Activated T-cell treated with anti-CD3 and anti-CD28 coated beads, Interleukin-2, amount 50 U/mL, for 72 hours (primary cell): ENCODE data around the gene SPATA6. TPM values are rescaled to one million over a fixed set of nuclear protein-coding genes. Genes with fewer than 3 reads are reported as not detected.
"Not testable (repeated sequence)": the region's sequence is repeated elsewhere in the genome, so short reads cannot be mapped to it uniquely, and the experiment has no call there.

Experiments used
- ATAC-seq, 2 donors: fragments of 150-1000 bp; cut with Tn5 transposase; replicated peaks in 1 of 2; 2 replicates each; pipeline ENCODE4 v1.10.0; 2021; ENCODE audit warnings: moderate library complexity in 2 of 2, mild to moderate bottlenecking in 1 of 2
- DNase-seq, 2 donors: peaks; one replicate each; pipeline ENCODE4 v3.0.0; 2021 to 2022; ENCODE audit warnings: mixed read lengths in 1 of 2
- H3K27ac Mint-ChIP-seq: one replicate; pipeline ENCODE4 v1.8.0; 2022; ENCODE audit warnings: mild to moderate bottlenecking, moderate library complexity, mixed read lengths
- H3K27me3 Mint-ChIP-seq: one replicate; pipeline ENCODE4 v1.8.0; 2022; ENCODE audit warnings: low read depth, mixed read lengths
- H3K36me3 Mint-ChIP-seq, 2 donors: one replicate each; pipeline ENCODE4 v1.8.0; 2022; ENCODE audit warnings: mixed read lengths in 2 of 2, mild to moderate bottlenecking in 1 of 2; ENCODE audit not compliant: insufficient read depth in 2 of 2
- H3K4me1 Mint-ChIP-seq: one replicate; pipeline ENCODE4 v1.8.0; 2022; ENCODE audit warnings: low read depth, mixed read lengths
- H3K4me3 Mint-ChIP-seq, 2 donors: one replicate each; pipeline ENCODE4 v1.8.0; 2022; ENCODE audit warnings: mild to moderate bottlenecking in 2 of 2, mixed read lengths in 2 of 2, moderate library complexity in 2 of 2
- H3K9me3 Mint-ChIP-seq, 2 donors: one replicate each; pipeline ENCODE4 v1.8.0; 2022; ENCODE audit warnings: mixed read lengths in 2 of 2
- total RNA-seq, 2 donors: library from RNA; stranded (reverse); gene quantifications; one replicate each; pipeline ENCODE4 v1.2.3, GENCODE V29; 2022

SPATA6 gene
- total RNA-seq, 2 donors from 2014 or later = 3.4 to 5.7 TPM

GRCh38 chr1:48302652-48303051 is 169.4 kb downstream of the SPATA6 start:
- Mint-ChIP-seq H3K27me3 (no peaks in the 10 kb centered on the region), H3K4me3 (no peak overlapping the region), H3K9me3 (no peaks in the 10 kb centered on the region), H3K27ac (no peak overlapping the region), H3K4me1 (no peaks in the 10 kb centered on the region), H3K36me3 (peaks cover 0 to 2% of the 10 kb centered on the region in 2 donors)
- ATAC-seq = no peak
- no peak for DNase-seq

DNA sequence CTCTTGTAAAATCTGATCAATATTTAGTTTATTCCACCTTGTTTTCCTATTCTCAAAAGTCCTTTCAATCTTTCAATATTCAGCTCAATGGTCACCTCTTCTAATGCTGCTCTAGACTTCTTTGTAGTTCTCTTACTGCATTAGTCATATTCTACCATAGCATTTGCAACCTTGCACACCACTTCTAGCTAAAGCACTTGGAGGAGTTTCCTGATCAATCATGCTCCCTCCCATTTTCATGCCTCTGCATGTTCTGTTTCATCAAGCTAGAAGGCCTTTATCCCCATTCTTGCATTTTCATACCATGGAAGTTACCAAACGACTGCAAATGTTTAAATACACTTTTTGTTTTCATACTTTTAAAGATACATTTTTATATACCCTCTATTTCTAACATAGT is 177.3 kb downstream of the SPATA6 start:
- ATAC-seq (no peak), DNase-seq (no peak)
- Mint-ChIP-seq H3K27me3 (no peaks in the 10 kb centered on the region), H3K27ac (no peak overlapping the region), H3K4me3 (no peak overlapping the region), H3K36me3 (no peaks in the 10 kb centered on the region), H3K9me3 (peaks cover 0 to 2% of the 10 kb centered on the region in 2 donors), H3K4me1 (no peaks in the 10 kb centered on the region)

DNA sequence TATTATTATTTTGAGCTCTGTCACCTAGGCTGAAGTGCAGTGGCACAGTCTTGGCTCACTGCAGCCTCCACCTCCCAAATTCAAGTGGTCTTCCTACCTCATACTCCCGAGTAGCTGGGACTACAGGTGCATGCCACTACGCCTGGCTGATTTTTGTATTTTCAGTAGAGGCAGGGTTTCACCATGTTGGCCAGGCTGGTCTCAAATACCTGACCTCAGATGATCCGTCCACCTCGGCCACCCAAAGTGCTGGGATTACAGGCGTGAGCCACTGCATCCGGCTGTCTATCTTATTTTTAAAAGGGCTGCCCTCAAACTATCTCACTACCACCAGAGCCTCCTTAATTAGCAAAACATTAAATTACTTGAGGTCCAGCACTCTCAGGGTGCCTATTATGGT is 177.9 kb downstream of the SPATA6 start:
- not testable (repeated sequence) for H3K9me3 Mint-ChIP-seq, DNase-seq, H3K27me3 Mint-ChIP-seq, H3K36me3 Mint-ChIP-seq, H3K4me3 Mint-ChIP-seq, H3K27ac Mint-ChIP-seq, ATAC-seq, H3K4me1 Mint-ChIP-seq

- no peak for DNase-seq
- peaks cover 0 to 2% of the 10 kb centered on the region in 2 donors for H3K9me3 Mint-ChIP-seq
- no peak overlapping the region for H3K4me3 Mint-ChIP-seq
- no peak for ATAC-seq
- no peaks in the 10 kb centered on the region for H3K4me1 Mint-ChIP-seq
- no peak overlapping the region for H3K27ac Mint-ChIP-seq
- no peaks in the 10 kb centered on the region for H3K27me3 Mint-ChIP-seq
- H3K36me3 Mint-ChIP-seq = no peaks in the 10 kb centered on the region
Observed at GRCh38 chr1:48292706-48293105, 179.3 kb downstream of the SPATA6 start.

- H3K4me1 Mint-ChIP-seq = no peaks in the 10 kb centered on the region
- H3K36me3 Mint-ChIP-seq = no peaks in the 10 kb centered on the region
- H3K27ac Mint-ChIP-seq = no peak overlapping the region
- H3K4me3 Mint-ChIP-seq = no peak overlapping the region
- H3K9me3 Mint-ChIP-seq = peaks cover 0 to 2% of the 10 kb centered on the region in 2 donors
- ATAC-seq (no peak), DNase-seq (no peak)
- H3K27me3 Mint-ChIP-seq = no peaks in the 10 kb centered on the region
Observed at GRCh38 chr1:48291421-48291820, 180.6 kb downstream of the SPATA6 start.

GRCh38 chr1:48285525-48285924 is 186.5 kb downstream of the SPATA6 start:
- H3K27ac Mint-ChIP-seq = no peak overlapping the region

DNA sequence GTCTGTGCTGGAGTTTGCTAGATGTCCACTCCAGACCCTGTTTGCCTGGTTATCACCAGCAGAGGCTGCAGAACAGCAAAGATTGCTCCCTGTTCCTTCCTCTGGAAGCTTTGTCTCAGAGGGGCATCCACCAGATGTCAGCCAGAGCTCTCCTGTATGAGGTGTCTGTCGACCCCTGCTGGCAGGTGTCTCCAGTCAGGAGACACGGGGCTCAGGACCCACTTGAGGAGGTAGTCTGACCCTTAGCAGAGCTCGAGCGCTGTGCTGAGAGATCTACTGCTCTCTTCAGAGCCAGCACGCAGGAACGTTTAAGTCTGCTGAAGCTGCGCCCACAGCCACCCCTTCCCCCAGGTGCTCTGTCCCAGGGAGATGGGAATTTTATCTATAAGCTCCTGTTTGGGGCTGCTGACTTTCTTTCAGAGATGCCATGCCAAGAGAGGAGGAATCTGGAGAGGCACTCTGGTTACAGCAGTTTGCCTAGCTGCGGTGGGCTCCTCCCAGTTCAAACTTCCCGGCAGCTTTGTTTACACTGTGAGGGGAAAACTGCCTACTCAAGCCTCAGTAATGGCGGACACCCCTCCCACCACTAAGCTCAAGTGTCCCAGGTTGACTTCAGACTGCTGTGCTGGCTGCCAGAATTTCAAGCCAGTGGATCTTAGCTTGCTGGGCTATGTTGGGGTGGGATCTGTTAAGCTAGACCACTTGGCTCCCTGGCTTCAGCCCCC is 187.1 kb downstream of the SPATA6 start:
- H3K9me3 Mint-ChIP-seq = not testable (repeated sequence)

More at GRCh38 chr1:48285525-48285924, 186.5 kb downstream of the SPATA6 start:
- peaks cover 2 to 5% of the 10 kb centered on the region in 2 donors for H3K9me3 Mint-ChIP-seq
- ATAC-seq (no peak), DNase-seq (no peak)
- no peaks in the 10 kb centered on the region for H3K27me3 Mint-ChIP-seq
- no peak overlapping the region for H3K4me3 Mint-ChIP-seq
- no peaks in the 10 kb centered on the region for H3K4me1 Mint-ChIP-seq
- peaks cover 0 to 5% of the 10 kb centered on the region in 2 donors for H3K36me3 Mint-ChIP-seq

DNA sequence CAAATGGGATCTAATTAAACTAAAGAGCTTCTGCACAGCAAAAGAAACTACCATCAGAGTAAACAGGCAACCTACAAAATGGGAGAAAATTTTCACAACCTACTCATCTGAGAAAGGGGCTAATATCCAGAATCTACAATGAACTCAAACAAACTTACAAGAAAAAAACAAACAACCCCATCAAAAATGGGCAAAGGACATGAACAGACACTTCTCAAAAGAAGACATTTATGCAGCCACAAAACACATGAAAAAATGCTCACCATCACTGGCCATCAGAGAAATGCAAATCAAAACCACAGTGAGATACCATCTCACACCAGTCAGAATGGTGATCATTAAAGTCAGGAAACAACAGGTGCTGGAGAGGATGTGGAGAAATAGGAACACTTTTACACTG is 189.7 kb downstream of the SPATA6 start:
- DNase-seq, ATAC-seq: not testable (repeated sequence)

More for the DNA sequence above, 187.1 kb downstream of the SPATA6 start:
- not testable (repeated sequence) for H3K27ac Mint-ChIP-seq, H3K4me3 Mint-ChIP-seq, DNase-seq, H3K27me3 Mint-ChIP-seq, ATAC-seq, H3K4me1 Mint-ChIP-seq, H3K36me3 Mint-ChIP-seq

GRCh38 chr1:48277437-48277836 is 194.6 kb downstream of the SPATA6 start:
- ATAC-seq, H3K27me3 Mint-ChIP-seq, DNase-seq, H3K4me1 Mint-ChIP-seq, H3K4me3 Mint-ChIP-seq, H3K27ac Mint-ChIP-seq, H3K36me3 Mint-ChIP-seq: not testable (repeated sequence)
- peaks cover 7 to 10% of the 10 kb centered on the region in 2 donors for H3K9me3 Mint-ChIP-seq

More for the DNA sequence above, 189.7 kb downstream of the SPATA6 start:
- H3K27ac Mint-ChIP-seq, H3K4me1 Mint-ChIP-seq, H3K27me3 Mint-ChIP-seq, H3K4me3 Mint-ChIP-seq, H3K36me3 Mint-ChIP-seq, H3K9me3 Mint-ChIP-seq: not testable (repeated sequence)

DNA sequence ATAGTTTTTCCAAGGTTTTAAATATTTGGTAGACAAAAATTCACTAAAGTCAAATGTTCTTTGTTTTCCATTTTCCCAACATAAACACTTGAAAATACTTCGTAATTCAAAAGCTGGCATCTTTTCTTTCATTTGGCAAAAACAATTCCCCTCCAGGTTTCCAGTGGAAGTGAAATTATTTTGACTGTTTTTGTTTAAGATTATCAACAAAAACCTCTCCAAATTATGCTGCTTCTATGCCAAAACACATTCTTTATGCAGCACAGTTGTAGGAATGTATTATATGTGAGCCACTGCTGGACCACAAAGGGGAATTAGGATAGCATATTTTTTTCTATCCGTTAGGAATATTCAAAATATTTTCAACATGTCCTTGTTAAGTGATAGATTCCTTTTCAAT is 205.4 kb downstream of the SPATA6 start:
- no peak for DNase-seq
- ATAC-seq = no peak
- Mint-ChIP-seq H3K36me3 (no peaks in the 10 kb centered on the region), H3K27ac (no peak overlapping the region), H3K9me3 (no peaks in the 10 kb centered on the region), H3K4me3 (no peak overlapping the region), H3K4me1 (no peaks in the 10 kb centered on the region), H3K27me3 (peaks cover 3% of the 10 kb centered on the region)

GRCh38 chr1:48263041-48263440 is 209.0 kb downstream of the SPATA6 start:
- Mint-ChIP-seq H3K27ac (no peak overlapping the region), H3K27me3 (peaks cover 6% of the 10 kb centered on the region), H3K4me3 (no peak overlapping the region), H3K36me3 (no peaks in the 10 kb centered on the region), H3K9me3 (no peaks in the 10 kb centered on the region), H3K4me1 (no peaks in the 10 kb centered on the region)
- no peak for ATAC-seq
- DNase-seq = no peak

DNA sequence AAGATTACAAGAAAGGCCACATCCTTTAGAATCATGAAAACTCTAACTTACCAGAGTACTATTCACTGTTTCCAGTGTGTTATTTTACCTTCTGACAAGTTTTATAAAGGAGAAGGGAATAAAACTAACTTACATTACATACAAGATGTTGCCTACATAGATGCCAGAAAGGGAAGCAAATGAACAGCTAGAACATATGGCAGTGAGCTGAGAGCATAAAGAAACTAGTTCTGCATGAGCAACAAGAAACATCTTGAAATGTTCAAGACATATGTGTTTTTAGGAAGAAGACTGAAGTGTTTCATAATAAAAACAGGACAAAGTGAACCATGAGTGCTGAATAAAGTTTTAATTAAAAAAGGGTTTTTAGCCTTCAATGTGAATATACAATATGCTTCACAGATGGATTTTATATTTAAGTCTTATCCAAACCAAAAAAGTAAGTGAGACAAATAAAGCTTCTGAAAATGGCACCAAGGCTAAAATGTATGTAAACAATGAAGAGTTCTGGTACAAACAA is 210.1 kb downstream of the SPATA6 start:
- DNase-seq (no peak), ATAC-seq (no peak)
- Mint-ChIP-seq H3K9me3 (no peaks in the 10 kb centered on the region), H3K36me3 (no peaks in the 10 kb centered on the region), H3K4me1 (no peaks in the 10 kb centered on the region), H3K27ac (no peak overlapping the region), H3K4me3 (no peak overlapping the region), H3K27me3 (peaks cover 6% of the 10 kb centered on the region)

DNA sequence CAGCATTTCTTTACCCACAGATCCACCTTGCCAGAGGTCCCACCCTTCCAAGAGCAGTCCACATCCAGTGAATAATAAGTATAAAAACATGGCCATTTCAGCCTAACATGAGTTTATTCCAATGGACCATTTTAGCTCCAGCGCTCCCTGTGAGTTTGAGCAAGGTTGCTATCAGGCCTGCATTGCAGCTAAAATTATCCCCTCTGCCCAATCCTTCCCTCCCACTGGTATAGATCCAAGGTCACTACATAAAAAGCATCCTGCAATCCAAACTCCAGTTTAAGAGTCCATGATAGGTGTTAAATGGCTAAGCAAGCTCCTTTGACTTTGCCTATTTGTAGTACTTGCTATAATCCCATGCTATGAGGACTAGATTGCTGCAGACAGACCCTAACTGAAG is 213.9 kb downstream of the SPATA6 start:
- no peaks in the 10 kb centered on the region for H3K36me3 Mint-ChIP-seq

GRCh38 chr1:48254254-48254653 is 217.8 kb downstream of the SPATA6 start:
- DNase-seq (no peak), ATAC-seq (no peak)
- no peaks in the 10 kb centered on the region for H3K4me1 Mint-ChIP-seq
- no peak overlapping the region for H3K4me3 Mint-ChIP-seq
- peaks cover 2% of the 10 kb centered on the region for H3K27me3 Mint-ChIP-seq
- no peak overlapping the region for H3K27ac Mint-ChIP-seq
- H3K36me3 Mint-ChIP-seq = no peaks in the 10 kb centered on the region
- H3K9me3 Mint-ChIP-seq = no peaks in the 10 kb centered on the region

More for the DNA sequence above, 213.9 kb downstream of the SPATA6 start:
- ATAC-seq = no peak
- Mint-ChIP-seq H3K9me3 (no peaks in the 10 kb centered on the region), H3K4me3 (no peak overlapping the region), H3K27me3 (peaks cover 6% of the 10 kb centered on the region), H3K4me1 (no peaks in the 10 kb centered on the region), H3K27ac (no peak overlapping the region)
- DNase-seq = no peak
